Neural progenitor cell (in vitro differentiated cells): ENCODE data around the gene CMTM1. TPM values are rescaled to one million over a fixed set of nuclear protein-coding genes. Genes with fewer than 3 reads are reported as not detected.

Experiments
- DNase-seq: peaks from one replicate; pipeline ENCODE4 v3.0.0-alpha.2; 2016; ENCODE audit warnings: low spot score
- H2AFZ ChIP-seq: fragments of 200-600 bp; sonication (generic); replicated peaks from 2 replicates; pipeline ENCODE4 v1.6.1; 2016; ENCODE audit warnings: antibody characterized with exemption
- H3F3A ChIP-seq: fragments of 200-600 bp; sonication (generic); 2 replicates; pipeline ENCODE4 v1.6.1; 2016; ENCODE audit warnings: antibody characterized with exemption, low read depth
- H3K27ac ChIP-seq: fragments of 200-600 bp; sonication (generic); 2 replicates; pipeline ENCODE4 v1.5.1; 2016; ENCODE audit warnings: mild to moderate bottlenecking
- H3K27me3 ChIP-seq: fragments of 200-600 bp; sonication (generic); 2 replicates; pipeline ENCODE4 v1.6.1; 2016; ENCODE audit warnings: mild to moderate bottlenecking, moderate library complexity
- H3K36me3 ChIP-seq: fragments of 200-600 bp; sonication (generic); 2 replicates; pipeline ENCODE4 v1.5.1; 2016
- H3K4me1 ChIP-seq: fragments of 200-600 bp; sonication (generic); 2 replicates; pipeline ENCODE4 v1.6.1; 2016; ENCODE audit warnings: mixed run types
- H3K4me2 ChIP-seq: fragments of 200-600 bp; sonication (generic); 2 replicates; pipeline ENCODE4 v1.6.1; 2016
- H3K4me3 ChIP-seq: fragments of 200-600 bp; sonication (generic); 2 replicates; pipeline ENCODE4 v1.5.1; 2016
- H3K79me2 ChIP-seq: fragments of 200-600 bp; sonication (generic); 2 replicates; pipeline ENCODE4 v1.6.1; 2016; ENCODE audit warnings: low read depth
- H3K9ac ChIP-seq: fragments of 200-600 bp; sonication (generic); 2 replicates; pipeline ENCODE4 v1.6.1; 2016
- H3K9me3 ChIP-seq: fragments of 200-600 bp; sonication (generic); 2 replicates; pipeline ENCODE4 v1.5.1; 2016; ENCODE audit warnings: low read depth
- H4K20me1 ChIP-seq: fragments of 200-600 bp; sonication (generic); 2 replicates; pipeline ENCODE4 v1.6.1; 2016; ENCODE audit warnings: low read depth
- H3K27ac Mint-ChIP-seq: 3 replicates; pipeline ENCODE4 v1.8.0; 2021; ENCODE audit warnings: mixed read lengths
- H3K27me3 Mint-ChIP-seq: 2 replicates; pipeline ENCODE4 v1.8.0; 2022; ENCODE audit warnings: low read depth, mild to moderate bottlenecking, inconsistent platforms, moderate library complexity, mixed read lengths; ENCODE audit not compliant: insufficient read depth
- H3K36me3 Mint-ChIP-seq: 3 replicates; pipeline ENCODE4 v1.8.0; 2021; ENCODE audit warnings: mixed read lengths
- H3K4me1 Mint-ChIP-seq: 3 replicates; pipeline ENCODE4 v1.8.0; 2021; ENCODE audit warnings: mixed read lengths
- H3K4me3 Mint-ChIP-seq: 3 replicates; pipeline ENCODE4 v1.8.0; 2021; ENCODE audit warnings: mild to moderate bottlenecking, moderate library complexity, mixed read lengths
- H3K9me3 Mint-ChIP-seq: 3 replicates; pipeline ENCODE4 v1.8.0; 2020; ENCODE audit warnings: mixed read lengths
- CTCF ChIP-seq: fragments of 200-600 bp; sonication (generic); IDR thresholded peaks from 2 replicates; pipeline ENCODE4 v1.5.1; 2017; ENCODE audit warnings: antibody characterized with exemption, mild to moderate bottlenecking
- EZH2 ChIP-seq: fragments of 200-600 bp; sonication (generic); IDR thresholded peaks from 2 replicates; pipeline ENCODE4 v1.6.1; 2017; ENCODE audit warnings: antibody characterized with exemption, mild to moderate bottlenecking, moderate library complexity
- EZH2phosphoT487 ChIP-seq: fragments of 200-600 bp; sonication (generic); IDR thresholded peaks from 2 replicates; pipeline ENCODE4 v1.6.1; 2017; ENCODE audit warnings: antibody characterized with exemption
- total RNA-seq: library from RNA; depleted of rRNA; stranded (reverse); fragments of >200 nt; gene quantifications from 2 replicates; pipeline ENCODE4 v1.2.3, GENCODE V29; 2015; ENCODE audit warnings: low replicate concordance

Gene CMTM1
- total RNA-seq, 1 donor from 2014 or later: not detected

GRCh38 chr16:66569827-66570405 lies 3.7 kb downstream of the CMTM1 start:
- peaks cover 5% of the 10 kb centered on the region for H3K36me3 Mint-ChIP-seq
- no peaks in the 10 kb centered on the region for H3K36me3 ChIP-seq
- H3K27me3 Mint-ChIP-seq: peaks cover 3% of the 10 kb centered on the region
- TF ChIP-seq EZH2phosphoT487: no peak
- no peak for TF ChIP-seq CTCF
- no peak for TF ChIP-seq EZH2
- H3K9ac ChIP-seq: no peak overlapping the region
- no peaks in the 10 kb centered on the region for H3K4me1 Mint-ChIP-seq
- H3K27me3 ChIP-seq: no peaks in the 10 kb centered on the region
- peaks cover 4% of the 10 kb centered on the region for H3F3A ChIP-seq
- H3K27ac Mint-ChIP-seq: no peak overlapping the region
- no peak overlapping the region for H3K4me3 ChIP-seq
- H3K9me3 ChIP-seq: no peaks in the 10 kb centered on the region
- DNase-seq: no peak
- no peak overlapping the region for H3K4me2 ChIP-seq
- no peak overlapping the region for H3K4me3 Mint-ChIP-seq
- no peaks in the 10 kb centered on the region for H3K4me1 ChIP-seq
- H3K79me2 ChIP-seq: no peaks in the 10 kb centered on the region
- H4K20me1 ChIP-seq: no peaks in the 10 kb centered on the region
- no peak overlapping the region for H3K27ac ChIP-seq
- no peaks in the 10 kb centered on the region for H3K9me3 Mint-ChIP-seq
- H2AFZ ChIP-seq: no peak overlapping the region

GRCh38 chr16:66572356-66572755 lies 6.1 kb downstream of the CMTM1 start:
- no peak for TF ChIP-seq EZH2phosphoT487
- TF ChIP-seq CTCF: no peak
- no peak for TF ChIP-seq EZH2
- H3K4me1 ChIP-seq: no peaks in the 10 kb centered on the region
- Mint-ChIP-seq H3K4me3 (no peak overlapping the region), H3K9me3 (no peaks in the 10 kb centered on the region), H3K27me3 (peaks cover 3% of the 10 kb centered on the region), H3K27ac (no peak overlapping the region), H3K4me1 (no peaks in the 10 kb centered on the region), H3K36me3 (peaks cover 1% of the 10 kb centered on the region)
- no peak overlapping the region for H3K9ac ChIP-seq
- H3K27me3 ChIP-seq: peaks cover 4% of the 10 kb centered on the region
- H3K27ac ChIP-seq: no peak overlapping the region
- no peaks in the 10 kb centered on the region for H4K20me1 ChIP-seq
- no peaks in the 10 kb centered on the region for H3K79me2 ChIP-seq
- no peaks in the 10 kb centered on the region for H3K36me3 ChIP-seq
- no peak overlapping the region for H3K4me3 ChIP-seq
- DNase-seq: no peak
- H3F3A ChIP-seq: peaks cover 4% of the 10 kb centered on the region
- no peaks in the 10 kb centered on the region for H3K9me3 ChIP-seq
- no peak overlapping the region for H2AFZ ChIP-seq
- no peak overlapping the region for H3K4me2 ChIP-seq

GRCh38 chr16:66574081-66574480 lies 7.8 kb downstream of the CMTM1 start:
- Mint-ChIP-seq H3K36me3 (no peaks in the 10 kb centered on the region), H3K4me1 (no peaks in the 10 kb centered on the region), H3K4me3 (no peak overlapping the region), H3K9me3 (no peaks in the 10 kb centered on the region), H3K27me3 (peaks cover 11% of the 10 kb centered on the region), H3K27ac (no peak overlapping the region)
- peaks cover 21% of the 10 kb centered on the region for H3K27me3 ChIP-seq
- H3K36me3 ChIP-seq: no peaks in the 10 kb centered on the region
- H3F3A ChIP-seq: peaks cover 4% of the 10 kb centered on the region
- no peaks in the 10 kb centered on the region for H3K79me2 ChIP-seq
- no peaks in the 10 kb centered on the region for H3K9me3 ChIP-seq
- H3K4me1 ChIP-seq: no peaks in the 10 kb centered on the region
- DNase-seq: no peak
- no peak overlapping the region for H2AFZ ChIP-seq
- no peak overlapping the region for H3K4me3 ChIP-seq
- TF ChIP-seq CTCF (no peak), EZH2 (no peak), EZH2phosphoT487 (no peak)
- no peak overlapping the region for H3K9ac ChIP-seq
- H4K20me1 ChIP-seq: no peaks in the 10 kb centered on the region
- H3K4me2 ChIP-seq: no peak overlapping the region
- no peak overlapping the region for H3K27ac ChIP-seq
